HG03575 (cell line): ENCODE data around the gene NDE1.
"Not testable (repeated sequence)": the region's sequence is repeated elsewhere in the genome, so short reads cannot be mapped to it uniquely, and the experiment has no call there.

Experiments
- ATAC-seq: cut with Tn5 transposase; IDR thresholded peaks from one replicate; pipeline ENCODE4 v1.9.1; 2021; ENCODE audit not compliant: unreplicated experiment, insufficient number of reproducible peaks, low FRiP score; ENCODE audit errors: extremely low read depth

Gene NDE1

GRCh38 chr16:15723808-15724207 is 73.8 kb downstream of the NDE1 start:
- no peak for ATAC-seq

- no peak for ATAC-seq
These were observed 75.7 kb downstream of the NDE1 start for GRCh38 chr16:15725641-15726240.

- ATAC-seq, result no peak
These were observed 76.7 kb downstream of the NDE1 start for GRCh38 chr16:15726715-15727114.

GRCh38 chr16:15727697-15728096 is 77.7 kb downstream of the NDE1 start:
- ATAC-seq, result not testable (repeated sequence)

GRCh38 chr16:15729152-15729551 is 79.1 kb downstream of the NDE1 start:
- ATAC-seq, result no peak

- ATAC-seq, result no peak
These were observed 82.4 kb downstream of the NDE1 start for GRCh38 chr16:15732416-15732815.

- ATAC-seq, result no peak
These were observed 85.6 kb downstream of the NDE1 start for GRCh38 chr16:15735610-15736009.

- ATAC-seq, result no peak
These were observed 86.5 kb downstream of the NDE1 start for GRCh38 chr16:15736529-15736928.

GRCh38 chr16:15737140-15737644 is 87.1 kb downstream of the NDE1 start:
- ATAC-seq, result no peak

- ATAC-seq, result no peak
These were observed 89.4 kb downstream of the NDE1 start for GRCh38 chr16:15739464-15739863.

GRCh38 chr16:15739950-15740349 is 89.9 kb downstream of the NDE1 start:
- ATAC-seq, result no peak

- no peak for ATAC-seq
These were observed 91.3 kb downstream of the NDE1 start for GRCh38 chr16:15741207-15741871.

GRCh38 chr16:15742716-15743115 is 92.7 kb downstream of the NDE1 start:
- no peak for ATAC-seq

GRCh38 chr16:15743657-15744056 is 93.6 kb downstream of the NDE1 start:
- no peak for ATAC-seq

GRCh38 chr16:15746332-15746731 is 96.3 kb downstream of the NDE1 start:
- no peak for ATAC-seq

GRCh38 chr16:15747937-15748336 is 97.9 kb downstream of the NDE1 start:
- no peak for ATAC-seq

- ATAC-seq, result no peak
These were observed 98.6 kb downstream of the NDE1 start for GRCh38 chr16:15748654-15749053.

- no peak for ATAC-seq
These were observed 99.3 kb downstream of the NDE1 start for GRCh38 chr16:15749371-15749770.

GRCh38 chr16:15749985-15750384 is 99.9 kb downstream of the NDE1 start:
- no peak for ATAC-seq

- ATAC-seq, result no peak
These were observed 101.9 kb downstream of the NDE1 start for GRCh38 chr16:15751940-15752339.
